Measurements from ENCODE around the gene LRP1-AS. TPM values are rescaled to one million over a fixed set of nuclear protein-coding genes. Genes with fewer than 3 reads are reported as not detected.

LRP1-AS gene
- polyA plus RNA-seq, 12 donors = 0.41 to 1.5 (median 0.98) TPM; not detected in 3

DNA sequence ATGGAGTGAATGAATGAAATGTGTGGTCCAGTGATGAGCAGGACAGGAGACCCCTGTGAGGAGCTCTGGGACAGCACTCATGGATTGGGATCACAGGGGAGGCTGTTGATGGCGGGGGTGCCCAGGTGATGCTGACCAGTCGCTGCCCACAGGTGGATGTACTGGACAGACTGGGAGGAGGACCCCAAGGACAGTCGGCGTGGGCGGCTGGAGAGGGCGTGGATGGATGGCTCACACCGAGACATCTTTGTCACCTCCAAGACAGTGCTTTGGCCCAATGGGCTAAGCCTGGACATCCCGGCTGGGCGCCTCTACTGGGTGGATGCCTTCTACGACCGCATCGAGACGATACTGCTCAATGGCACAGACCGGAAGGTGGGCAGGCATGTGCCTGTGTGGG, 13.3 kb upstream of the LRP1-AS start:
- no peak for DNase-seq

DNA sequence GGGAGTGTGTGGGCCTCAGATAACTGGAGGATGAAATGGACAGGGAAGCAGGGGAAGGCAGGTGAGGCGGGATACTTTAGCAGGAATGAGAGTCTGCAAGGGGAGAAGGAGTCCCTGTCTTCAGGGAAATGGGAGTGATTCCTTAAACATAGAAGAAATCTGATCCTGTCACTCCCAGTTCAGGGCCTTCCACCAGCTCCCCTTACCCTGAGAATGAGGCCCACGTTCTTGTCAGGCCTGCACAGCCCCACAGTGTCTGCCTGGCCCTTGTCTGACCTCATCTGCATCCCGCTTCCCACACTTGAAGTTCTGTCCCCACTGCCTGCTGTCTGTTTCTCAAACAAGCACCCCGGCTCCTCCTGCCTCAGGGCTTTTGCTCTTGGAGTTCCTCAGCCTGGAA, 12.6 kb upstream of the LRP1-AS start:
- DNase-seq = no peak

DNA sequence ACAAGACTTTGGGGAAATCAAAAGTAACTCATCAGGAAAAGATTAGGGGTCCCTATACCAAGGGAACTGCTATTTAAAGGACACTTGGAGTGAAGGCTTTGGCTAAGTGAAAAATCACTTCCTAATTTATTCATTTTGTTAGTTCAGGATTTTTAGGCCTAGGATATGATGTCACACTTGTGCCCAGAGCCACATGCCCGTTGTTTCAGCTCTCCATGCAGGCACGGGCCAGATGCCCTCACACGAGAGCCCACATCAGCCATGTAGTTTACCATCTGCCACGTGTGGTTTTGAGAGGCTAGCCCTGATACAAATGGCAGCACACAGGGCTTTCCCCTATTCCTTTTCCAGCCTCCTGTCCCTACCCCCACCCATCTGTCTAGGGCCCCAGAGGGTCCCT, 11.9 kb upstream of the LRP1-AS start:
- no peak for DNase-seq

DNA sequence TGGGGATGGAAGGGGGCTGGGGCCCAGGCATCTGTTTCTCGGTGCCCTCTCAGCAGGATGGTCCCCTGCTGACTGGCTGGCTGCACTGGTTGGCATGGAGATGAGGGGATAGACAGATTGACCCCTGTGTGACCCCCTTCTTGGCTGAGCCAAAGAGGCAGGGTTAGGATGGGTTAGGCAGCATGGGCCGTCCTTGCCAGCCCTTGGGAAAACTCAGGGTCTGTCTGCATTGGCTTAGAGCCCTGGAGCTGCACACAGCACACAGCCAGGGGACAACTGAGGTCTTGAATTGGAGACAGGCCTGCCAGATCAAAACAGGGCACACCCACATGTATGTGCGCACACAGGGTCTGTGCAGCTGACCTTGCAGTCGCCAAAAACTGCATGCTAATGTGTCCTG, 11.2 kb upstream of the LRP1-AS start:
- DNase-seq = no peak

DNA sequence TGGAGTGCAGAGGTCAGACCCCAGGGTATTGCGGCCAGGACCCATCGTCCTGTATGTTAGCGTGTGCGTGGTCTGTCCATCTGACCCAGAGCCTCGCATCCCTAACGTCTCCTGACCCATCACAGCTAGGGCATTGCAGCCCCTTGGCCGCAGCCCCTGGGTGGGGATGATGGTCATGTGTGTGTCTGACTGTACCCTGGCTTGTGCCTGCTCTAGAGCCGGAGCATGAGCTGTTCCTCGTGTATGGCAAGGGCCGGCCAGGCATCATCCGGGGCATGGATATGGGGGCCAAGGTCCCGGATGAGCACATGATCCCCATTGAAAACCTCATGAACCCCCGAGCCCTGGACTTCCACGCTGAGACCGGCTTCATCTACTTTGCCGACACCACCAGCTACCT, 10.8 kb upstream of the LRP1-AS start:
- DNase-seq = no peak

DNA sequence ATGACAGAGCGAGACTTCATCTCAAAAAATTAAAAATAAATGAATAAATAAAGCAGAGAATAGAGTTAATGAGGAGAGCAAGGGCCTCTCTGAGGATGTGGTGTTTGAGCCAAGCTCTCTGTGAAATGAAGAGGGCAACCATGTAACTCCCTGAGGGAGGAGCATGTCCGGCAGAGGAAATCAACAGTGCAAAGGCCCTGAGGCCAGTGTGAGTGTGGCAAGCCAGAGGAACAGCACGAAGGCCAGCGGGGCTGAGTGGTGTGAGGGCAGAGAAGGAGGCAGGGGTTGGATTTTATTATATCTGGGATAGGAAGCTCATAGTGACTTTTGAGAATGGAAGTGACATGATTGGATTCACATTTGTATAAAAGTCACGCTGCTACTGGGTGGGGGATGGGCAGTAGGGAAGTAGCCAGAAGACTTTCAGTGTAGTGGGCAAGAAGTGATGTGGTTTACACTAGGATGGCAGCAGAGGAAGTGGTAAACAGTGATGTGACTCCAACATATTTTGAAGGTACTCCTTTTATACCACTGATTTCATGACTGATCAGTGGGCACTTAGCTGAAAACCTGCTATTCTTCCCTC, 10.3 kb upstream of the LRP1-AS start:
- no peak for DNase-seq

DNA sequence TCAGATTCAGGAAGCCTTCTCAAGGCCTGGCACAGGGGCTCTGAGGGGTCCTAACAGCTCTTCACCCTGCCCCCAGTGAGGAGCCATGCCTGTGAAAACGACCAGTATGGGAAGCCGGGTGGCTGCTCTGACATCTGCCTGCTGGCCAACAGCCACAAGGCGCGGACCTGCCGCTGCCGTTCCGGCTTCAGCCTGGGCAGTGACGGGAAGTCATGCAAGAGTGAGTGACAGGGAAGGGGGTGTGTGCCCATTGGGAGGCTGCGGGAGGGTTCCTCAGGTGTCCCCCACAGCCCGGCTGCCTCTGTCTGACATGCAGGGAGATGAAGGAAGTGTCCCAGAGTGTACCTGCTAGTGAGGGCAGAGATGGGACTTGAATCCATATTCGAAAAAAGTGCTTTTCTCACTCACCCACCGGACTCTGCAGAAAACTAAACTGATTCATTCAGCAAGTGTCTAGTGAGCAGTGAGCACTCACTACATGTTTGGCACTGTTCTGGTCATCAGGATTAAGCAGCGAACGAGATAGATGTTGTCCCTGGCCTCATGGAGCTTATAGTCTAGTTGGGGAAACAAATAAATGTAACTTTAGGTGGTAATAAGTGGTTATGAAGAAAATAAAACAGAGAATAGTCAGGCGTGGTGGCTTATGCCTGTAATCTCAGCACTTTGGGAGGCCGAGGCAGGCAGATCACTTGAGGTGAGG, 9.4 kb upstream of the LRP1-AS start:
- DNase-seq = no peak

DNA sequence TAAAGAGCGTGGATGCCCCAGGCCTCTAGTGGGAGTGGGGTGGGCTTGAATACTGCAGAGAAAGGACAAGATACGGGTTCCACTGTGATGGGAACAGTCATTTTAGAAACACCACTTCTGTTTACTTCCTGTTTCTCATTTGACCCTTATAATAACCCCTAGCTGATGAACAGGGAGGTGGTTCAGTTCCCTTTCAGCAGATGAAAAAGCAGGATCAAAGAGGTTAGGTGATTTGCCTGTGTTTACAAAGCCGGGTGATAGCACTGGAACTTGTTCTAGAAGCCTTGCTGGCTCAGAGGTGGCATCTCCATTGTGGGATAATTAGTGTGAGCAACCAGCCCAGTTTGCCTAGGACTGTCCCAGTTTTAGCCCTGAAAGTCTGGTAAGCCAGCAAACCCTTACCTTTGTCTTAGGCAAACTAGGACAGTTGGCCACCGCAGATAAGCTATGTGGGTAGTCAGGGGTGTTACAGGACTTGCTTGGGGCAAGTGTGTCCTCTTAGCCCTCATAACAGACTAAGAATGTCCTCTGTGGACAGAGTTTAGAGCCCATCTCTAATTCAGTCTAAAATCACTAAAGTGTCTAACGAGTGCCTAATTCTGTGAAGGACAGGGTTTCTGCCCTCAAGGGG, 7.5 kb upstream of the LRP1-AS start:
- no peak for DNase-seq

DNA sequence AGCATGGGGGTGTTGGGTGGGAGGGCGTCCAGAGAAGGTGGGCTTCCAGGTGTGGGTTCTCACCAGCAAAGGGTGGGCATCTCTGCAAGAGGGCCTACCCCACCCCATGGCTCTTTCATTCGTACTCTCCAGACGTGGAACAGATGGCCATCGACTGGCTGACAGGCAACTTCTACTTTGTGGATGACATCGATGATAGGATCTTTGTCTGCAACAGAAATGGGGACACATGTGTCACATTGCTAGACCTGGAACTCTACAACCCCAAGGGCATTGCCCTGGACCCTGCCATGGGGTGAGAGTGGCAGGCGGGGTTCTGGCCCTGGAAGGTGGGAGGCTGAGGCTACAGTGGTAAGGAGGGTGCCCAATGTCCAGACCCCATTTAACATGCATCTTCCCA, 6.7 kb upstream of the LRP1-AS start:
- no peak for DNase-seq

DNA sequence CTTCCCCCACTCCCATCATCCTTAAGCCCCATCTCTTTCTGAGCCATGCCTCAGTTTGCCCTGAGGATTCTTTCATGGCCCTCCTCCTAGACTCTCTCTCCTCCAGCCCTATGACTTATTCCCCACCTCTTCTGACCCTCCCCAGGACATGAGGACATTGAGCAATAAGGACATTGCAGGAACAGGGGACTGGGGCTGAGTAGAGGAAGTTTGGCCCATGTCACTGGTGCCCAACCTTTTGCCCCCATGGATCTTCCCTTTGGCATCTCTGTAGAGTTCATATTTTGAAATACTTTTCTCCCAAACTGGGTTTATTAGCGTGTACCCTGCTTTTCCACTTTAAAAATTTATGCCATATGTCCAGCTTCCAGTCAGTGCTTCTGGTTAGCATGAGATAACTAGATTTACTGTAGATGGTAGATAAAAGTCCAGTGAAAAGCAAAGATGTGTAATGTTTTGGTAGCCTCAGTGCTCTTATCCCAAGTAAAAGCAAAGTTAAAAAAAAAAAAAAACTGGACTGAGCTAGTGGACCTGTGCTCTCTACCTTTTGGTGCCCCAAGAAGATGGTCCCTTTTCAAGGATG, 6.1 kb upstream of the LRP1-AS start:
- no peak for DNase-seq

DNA sequence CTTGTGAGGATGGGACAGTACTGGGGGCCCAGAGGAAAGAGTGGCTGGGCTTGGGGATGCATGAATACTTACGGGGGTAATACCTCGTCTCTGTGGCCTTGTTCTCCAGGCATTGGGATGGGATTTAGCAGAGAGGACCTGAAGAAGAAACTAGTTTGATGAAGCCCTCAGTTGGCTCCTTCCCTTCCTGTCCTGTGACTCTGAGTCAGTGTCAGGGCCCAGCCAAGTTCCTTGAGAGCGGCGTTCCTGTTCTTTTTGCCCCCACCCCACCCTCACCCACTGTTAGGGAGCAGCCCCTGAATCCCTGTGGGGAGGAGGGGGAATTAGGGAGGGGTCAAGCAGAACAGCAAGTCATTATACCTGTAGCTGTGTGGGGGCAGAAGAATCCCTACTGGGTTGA, 5.2 kb upstream of the LRP1-AS start:
- no peak for DNase-seq

DNA sequence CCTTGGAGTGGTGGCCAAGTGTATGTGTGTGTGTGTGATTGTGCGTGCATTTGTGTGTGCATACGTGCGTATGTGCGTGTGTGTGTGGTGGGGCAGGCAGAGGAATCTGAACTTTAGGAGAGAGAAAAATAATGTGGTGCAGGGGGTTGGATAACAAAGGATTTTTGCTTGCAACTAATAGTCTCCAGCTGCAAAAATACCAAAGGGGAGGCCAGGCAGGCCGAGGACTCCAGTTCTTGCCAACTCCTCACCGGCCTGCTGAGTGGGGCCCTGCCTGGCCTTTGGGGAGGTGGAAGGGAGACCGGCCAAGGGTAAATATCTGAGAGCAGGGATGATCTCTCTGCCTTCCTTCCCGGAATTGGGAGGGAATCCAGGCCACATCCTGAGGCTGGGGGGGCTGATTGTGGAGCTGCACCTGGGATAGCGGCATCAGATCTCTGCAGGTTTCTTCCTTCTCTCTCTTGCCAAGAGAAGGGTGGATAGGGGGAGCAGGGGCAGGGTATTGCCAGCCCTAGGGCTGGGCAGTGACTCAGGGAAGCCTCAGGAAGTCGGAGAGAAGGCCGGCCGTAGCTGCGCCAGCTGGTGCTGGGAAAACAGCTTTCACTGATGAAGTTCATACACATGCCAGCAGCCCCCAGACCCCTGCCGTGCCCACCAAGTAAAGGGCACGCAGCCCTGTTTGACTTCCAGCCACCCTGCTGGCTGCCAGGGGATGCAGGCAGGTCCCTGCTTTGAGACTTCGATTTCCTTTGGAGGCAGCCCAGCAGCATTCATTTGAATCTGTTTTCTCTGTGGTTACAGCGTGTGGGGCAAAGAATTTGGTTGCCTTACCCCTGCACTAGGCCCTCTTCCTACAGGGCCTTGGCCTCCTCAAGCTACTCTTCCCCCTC, 4.6 kb upstream of the LRP1-AS start:
- DNase-seq = peak; percentile 71

DNA sequence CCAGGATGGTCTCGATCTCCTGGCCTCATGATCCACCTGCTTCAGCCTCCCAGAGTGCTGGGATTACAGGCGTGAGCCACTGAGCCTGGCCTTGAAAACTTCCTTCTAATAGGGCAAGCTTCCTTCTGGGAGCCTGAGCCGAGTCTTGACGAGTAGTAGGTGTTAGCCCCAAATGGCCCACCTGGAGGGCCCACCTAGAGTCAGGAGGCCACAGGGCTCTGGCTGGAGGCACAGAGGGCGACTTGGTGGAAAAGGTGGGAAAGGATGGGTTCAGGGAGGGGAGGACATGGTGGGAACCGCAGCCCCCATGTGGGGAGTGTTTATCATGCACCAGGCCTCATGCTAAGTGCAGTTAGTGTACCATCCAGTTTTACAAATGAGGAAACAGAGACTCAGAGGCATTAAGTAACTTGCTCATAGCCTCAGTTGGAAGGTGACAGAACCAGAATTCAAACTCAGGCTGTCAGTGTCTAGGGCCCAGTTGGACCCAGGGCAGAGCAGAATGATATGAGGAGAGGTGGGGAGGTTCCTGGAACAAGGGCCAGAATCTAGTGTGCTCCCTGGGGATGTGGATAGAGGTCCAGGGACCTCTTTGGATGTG, 3.1 kb upstream of the LRP1-AS start:
- DNase-seq = no peak

DNA sequence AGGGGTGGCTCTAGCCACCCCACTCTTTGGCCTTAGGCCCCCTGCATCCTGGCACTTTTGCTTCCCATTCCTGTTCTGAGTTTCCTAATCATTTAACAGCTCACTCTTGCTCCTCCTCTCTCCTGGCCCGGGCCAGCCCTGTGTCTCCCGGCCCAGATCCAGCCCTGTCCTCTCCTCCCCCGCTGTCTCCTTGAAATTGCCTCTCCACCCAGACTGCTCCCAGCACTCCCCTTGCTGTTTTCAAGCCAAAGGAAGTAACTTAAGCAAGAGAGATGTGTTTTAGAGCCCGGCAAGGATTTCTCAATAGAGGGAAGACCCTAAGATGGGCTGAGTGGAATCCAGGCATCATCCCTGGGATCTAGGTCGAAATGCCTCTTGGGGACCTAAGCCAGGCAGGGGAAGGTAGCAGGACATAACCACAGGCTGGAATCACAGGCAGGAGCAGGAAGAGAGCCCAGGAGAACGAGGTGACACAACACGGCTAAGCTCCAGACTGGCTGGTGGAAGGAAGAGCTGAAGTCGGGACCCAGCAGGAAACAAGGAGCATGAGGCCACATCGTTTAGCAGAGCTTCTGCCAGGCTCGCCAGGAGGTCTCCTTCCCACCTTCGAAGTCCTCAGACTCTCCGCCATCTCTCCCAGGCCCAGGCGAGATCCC, 2.0 kb upstream of the LRP1-AS start:
- peak; percentile 84 for DNase-seq

DNA sequence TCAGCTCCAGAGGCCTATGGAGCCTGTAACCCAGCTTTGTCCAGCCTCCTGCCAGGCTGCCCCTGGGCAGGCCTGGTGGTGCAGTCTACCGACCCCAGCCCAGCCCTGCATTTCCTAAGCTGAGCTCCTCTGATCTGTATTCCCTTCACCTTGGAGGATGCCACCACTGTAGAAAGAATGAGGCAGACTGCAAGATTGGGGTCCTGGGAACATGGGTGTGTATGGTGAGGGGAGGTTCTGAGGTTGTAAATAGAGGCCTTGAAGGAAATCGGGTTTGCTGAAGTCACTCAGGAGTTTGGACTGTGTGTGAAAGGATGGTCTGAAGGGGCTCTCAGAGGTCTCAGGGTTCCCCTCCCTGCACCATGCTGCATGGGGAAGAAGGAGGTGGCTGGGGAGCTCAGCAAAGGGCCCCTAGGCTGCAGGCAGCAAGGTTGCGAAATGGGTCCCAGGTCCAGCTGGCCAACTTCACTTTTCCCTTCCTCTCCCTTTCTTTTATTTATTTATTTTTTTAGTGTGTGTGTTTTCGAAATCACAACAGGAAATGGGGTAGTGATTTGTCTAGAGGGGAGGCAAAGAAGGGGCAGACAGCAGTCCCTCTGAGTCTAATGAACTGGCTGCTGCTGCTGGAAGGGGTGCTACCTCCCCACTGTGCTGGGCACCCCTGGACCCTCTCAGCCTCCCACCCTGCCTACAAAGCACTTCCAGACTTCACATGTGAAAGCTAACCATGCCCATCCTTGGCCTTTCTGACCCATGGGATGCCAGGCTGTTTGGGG, 1.2 kb upstream of the LRP1-AS start:
- DNase-seq = no peak

DNA sequence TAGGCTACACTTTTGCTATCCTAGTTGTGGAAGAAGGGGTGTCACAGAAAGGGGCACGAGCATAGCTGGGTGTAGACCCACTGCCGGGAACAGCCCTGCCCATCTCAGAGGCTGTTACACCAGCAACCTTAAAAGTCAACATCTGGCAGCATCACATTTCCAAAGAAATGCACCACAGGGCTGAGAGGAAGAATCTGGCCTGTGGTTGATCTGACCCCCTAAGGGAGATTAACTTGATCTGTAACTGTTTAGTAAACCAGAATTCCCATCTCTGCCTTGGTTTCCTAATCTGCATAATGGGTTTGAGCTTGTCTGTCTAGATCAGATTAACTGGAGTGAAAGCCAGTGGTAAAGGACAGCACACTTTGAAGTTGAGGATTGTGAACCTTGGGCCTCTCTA, 1.3 kb downstream of the LRP1-AS start:
- DNase-seq = no peak

DNA sequence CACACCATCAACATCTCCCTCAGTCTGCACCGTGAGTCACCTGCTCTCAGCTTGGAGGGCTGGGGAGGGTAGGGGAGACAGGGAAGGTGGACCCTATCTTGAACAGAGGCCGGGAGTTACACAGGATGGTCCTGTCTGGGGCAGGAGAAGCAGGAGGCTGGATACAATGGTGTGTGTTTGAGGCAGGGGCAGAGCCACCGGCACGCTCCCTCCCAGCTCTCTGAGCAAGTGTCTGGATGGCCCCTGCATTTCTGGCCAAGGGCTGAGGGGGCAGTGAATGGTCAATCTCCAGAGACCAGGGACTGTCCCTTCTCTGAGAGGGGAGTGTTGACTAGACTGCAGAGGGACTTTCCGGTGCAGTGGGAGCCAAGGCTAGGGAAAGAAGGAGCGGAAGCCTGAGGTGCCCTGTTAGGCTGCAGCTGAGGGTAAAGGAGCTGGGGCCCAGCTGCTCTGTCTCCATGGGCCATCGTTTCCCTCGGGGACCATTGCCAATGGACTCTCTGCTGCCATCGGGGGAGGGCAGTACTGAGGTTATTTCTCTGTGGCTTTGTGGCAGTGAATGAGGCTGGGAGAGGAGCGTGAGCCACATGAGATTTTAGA, 1.9 kb downstream of the LRP1-AS start:
- no peak for DNase-seq

DNA sequence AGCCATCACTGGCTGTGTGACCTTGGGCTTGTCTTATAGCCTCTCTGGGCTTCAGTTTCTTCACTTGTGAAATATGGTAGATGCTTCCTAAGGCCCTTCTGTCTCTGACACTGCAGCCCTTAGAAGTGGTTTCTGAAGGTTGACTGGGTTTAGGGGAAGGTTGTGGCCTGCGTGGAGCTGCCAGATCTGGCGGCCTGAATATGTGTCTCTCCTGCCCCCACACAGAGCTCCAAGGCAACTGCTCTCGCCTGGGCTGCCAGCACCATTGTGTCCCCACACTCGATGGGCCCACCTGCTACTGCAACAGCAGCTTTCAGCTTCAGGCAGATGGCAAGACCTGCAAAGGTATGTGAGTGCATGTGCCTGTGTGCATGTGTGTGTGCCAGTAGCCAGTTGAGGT, 4.0 kb downstream of the LRP1-AS start:
- DNase-seq = no peak

DNA sequence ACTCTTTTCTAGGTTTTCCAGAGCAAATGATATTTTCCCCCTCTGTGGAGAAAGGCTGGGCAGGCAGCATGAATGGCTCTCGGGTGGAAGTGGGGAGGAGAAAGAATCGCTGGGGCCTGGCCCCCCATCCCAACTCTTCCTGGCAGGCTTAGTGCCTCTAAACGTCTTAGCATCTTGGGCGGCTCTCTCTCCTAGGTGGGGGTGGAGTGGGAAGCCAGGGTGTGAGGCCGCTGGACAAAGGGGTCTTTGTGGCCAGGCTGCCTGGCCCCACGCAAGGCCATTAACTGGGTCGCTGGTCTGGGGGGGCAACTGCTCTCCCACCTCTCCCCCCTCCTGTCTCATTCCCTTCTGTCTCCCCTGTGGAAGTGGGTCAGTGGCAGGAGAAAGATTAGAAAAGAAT, 4.7 kb downstream of the LRP1-AS start:
- no peak for DNase-seq

DNA sequence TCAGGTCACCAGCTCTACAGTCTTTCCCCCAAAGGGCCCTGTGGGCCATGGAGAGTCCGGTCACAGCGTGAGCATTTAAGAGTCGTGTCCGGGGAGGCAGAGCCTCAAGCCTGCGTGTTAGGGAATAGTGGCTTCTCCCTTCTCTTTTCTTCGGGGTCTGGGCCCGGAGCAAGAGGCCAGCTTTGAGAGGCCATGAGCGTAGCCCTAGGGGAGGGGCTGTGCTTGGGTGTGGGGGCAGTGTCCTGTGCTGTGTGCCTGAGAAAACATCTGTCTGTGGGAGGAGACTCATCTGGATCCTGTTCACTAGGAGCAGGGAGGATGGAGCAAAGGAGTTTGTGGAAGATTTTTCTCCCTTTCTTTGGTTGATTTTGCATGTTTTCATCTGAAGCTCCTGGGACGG, 5.3 kb downstream of the LRP1-AS start:
- DNase-seq = peak; percentile 57
